Liver (tissue), 9 donors: ENCODE results near the gene ITIH5. TPM values are rescaled to one million over a fixed set of nuclear protein-coding genes. Genes with fewer than 3 reads are reported as not detected.

Source experiments
- DNase-seq: peaks from one replicate; pipeline ENCODE4 v3.0.0-alpha.2; 2017; ENCODE audit warnings: low spot score
- H3K27ac ChIP-seq, 2 donors: one replicate each; pipeline ENCODE4 v1.7.0; 2013; ENCODE audit warnings: inconsistent platforms in 2 of 2, low read length in 2 of 2, control low read depth in 1 of 2, low read depth in 1 of 2, mild to moderate bottlenecking in 1 of 2
- H3K27me3 ChIP-seq, 4 donors: one replicate each; pipeline versions ENCODE4 v1.6.1 to v1.7.0; 2013; ENCODE audit warnings: low read length in 3 of 4, inconsistent platforms in 1 of 4, mild to moderate bottlenecking in 1 of 4, moderate library complexity in 1 of 4; ENCODE audit not compliant: control insufficient read depth in 4 of 4, insufficient read depth in 4 of 4
- H3K36me3 ChIP-seq, 4 donors: one replicate each; pipeline versions ENCODE4 v1.6.1 to v1.7.0; 2013; ENCODE audit warnings: low read length in 3 of 4, mild to moderate bottlenecking in 3 of 4, low read depth in 1 of 4, moderate library complexity in 1 of 4; ENCODE audit not compliant: control insufficient read depth in 4 of 4, insufficient read depth in 3 of 4
- H3K4me1 ChIP-seq, 4 donors: one replicate each; pipeline versions ENCODE4 v1.6.1 to v1.7.0; 2013; ENCODE audit warnings: low read length in 3 of 4, mild to moderate bottlenecking in 3 of 4, moderate library complexity in 1 of 4; ENCODE audit not compliant: control insufficient read depth in 4 of 4, insufficient read depth in 4 of 4
- H3K4me3 ChIP-seq, 3 donors: one replicate each; pipeline versions ENCODE4 v1.6.1 to v1.7.0; 2013; ENCODE audit warnings: low read length in 3 of 3, control low read depth in 1 of 3, low read depth in 1 of 3, mild to moderate bottlenecking in 1 of 3
- H3K9ac ChIP-seq, 2 donors: one replicate each; pipeline ENCODE4 v1.7.0; 2013; ENCODE audit warnings: low read length in 2 of 2, mild to moderate bottlenecking in 2 of 2, moderate library complexity in 2 of 2, control low read depth in 1 of 2, low read depth in 1 of 2
- H3K9me3 ChIP-seq, 4 donors: one replicate each; pipeline versions ENCODE4 v1.6.1 to v1.7.0; 2013; ENCODE audit warnings: low read length in 3 of 4; ENCODE audit not compliant: control insufficient read depth in 4 of 4
- EGR1 ChIP-seq, 2 donors: IDR thresholded peaks; 2 replicates each; pipeline ENCODE4 v1.6.1; 2016 to 2018; ENCODE audit warnings: antibody characterized with exemption in 2 of 2, low read depth in 2 of 2
- FOXA1 ChIP-seq: IDR thresholded peaks from 2 replicates; pipeline ENCODE4 v1.6.1; 2016; ENCODE audit warnings: antibody characterized with exemption
- FOXA2 ChIP-seq: IDR thresholded peaks from 2 replicates; pipeline ENCODE4 v1.6.1; 2016; ENCODE audit warnings: antibody characterized with exemption
- GABPA ChIP-seq, 2 donors: IDR thresholded peaks in 1 of 2; conservative IDR thresholded peaks in 1 of 2; 2 replicates each; pipeline ENCODE4 v1.6.1; 2016; ENCODE audit warnings: antibody characterized with exemption in 2 of 2, mild to moderate bottlenecking in 1 of 2, moderate library complexity in 1 of 2
- HNF4A ChIP-seq, 2 donors: conservative IDR thresholded peaks; 2 replicates each; pipeline ENCODE4 v1.6.1; 2016; ENCODE audit warnings: antibody characterized with exemption in 2 of 2, mild to moderate bottlenecking in 2 of 2
- HNF4G ChIP-seq: IDR thresholded peaks from 2 replicates; pipeline ENCODE4 v1.6.1; 2016; ENCODE audit warnings: antibody characterized with exemption
- JUND ChIP-seq, 2 donors: IDR thresholded peaks; 2 replicates each; pipeline ENCODE4 v1.6.1; 2016; ENCODE audit warnings: antibody characterized with exemption in 2 of 2
- NR2F2 ChIP-seq: IDR thresholded peaks from 2 replicates; pipeline ENCODE4 v1.6.1; 2016; ENCODE audit warnings: antibody characterized with exemption
- RAD21 ChIP-seq, 2 donors: IDR thresholded peaks; 2 replicates each; pipeline ENCODE4 v1.6.1; 2016; ENCODE audit warnings: antibody characterized with exemption in 2 of 2, mild to moderate bottlenecking in 2 of 2
- RXRA ChIP-seq, 2 donors: IDR thresholded peaks; 2 replicates each; pipeline ENCODE4 v1.6.1; 2017 to 2018; ENCODE audit warnings: antibody characterized with exemption in 2 of 2, mild to moderate bottlenecking in 1 of 2
- SP1 ChIP-seq: IDR thresholded peaks from 2 replicates; pipeline ENCODE4 v1.6.1; 2018; ENCODE audit warnings: antibody characterized with exemption, mild to moderate bottlenecking
- TAF1 ChIP-seq: conservative IDR thresholded peaks from 2 replicates; pipeline ENCODE4 v1.6.1; 2016; ENCODE audit warnings: antibody characterized with exemption, mild to moderate bottlenecking
- YY1 ChIP-seq: IDR thresholded peaks from 2 replicates; pipeline ENCODE4 v1.6.1; 2016; ENCODE audit warnings: antibody characterized with exemption, mild to moderate bottlenecking
- WGBS: extraction: QIAGEN DNeasy Blood & Tissue Kit; methylation state at CpG from one replicate; pipeline ENCODE4 v1.1.7; 2013; 5-methylcytosine and 5-hydroxymethylcytosine counted together
- polyA plus RNA-seq, 2 donors: library from polyadenylated mRNA; stranded (reverse) in 1 of 2; unstranded in 1 of 2; fragments of 200-250 nt in 1 of 2; fragments of >200 nt in 1 of 2; fragmentation: Nextera tagmentation in 1 of 2; extraction: Ambion mirVana in 1 of 2; gene quantifications; one replicate each; pipeline versions ENCODE4 v1.2.1 to v1.2.3, GENCODE V29; 2013 to 2015
- total RNA-seq, 2 donors: library from RNA; depleted of rRNA; stranded (reverse); fragments of >200 nt; gene quantifications; one replicate each; pipeline ENCODE4 v1.2.3, GENCODE V29; 2014
- TF ChIP-seq, protein P1 (sequence below): IDR thresholded peaks from 2 replicates; pipeline ENCODE4 v1.6.1; 2016; ENCODE audit warnings: antibody characterized with exemption
- TF ChIP-seq, protein P2 (sequence below): fragments of 150-350 bp; IDR thresholded peaks from 2 replicates; pipeline ENCODE4 v1.5.1; 2017; ENCODE audit warnings: improper control_type of control experiment, low read depth, low read length; ENCODE audit not compliant: missing input control
- TF ChIP-seq, protein P3 (sequence below): IDR thresholded peaks from 2 replicates; pipeline ENCODE4 v1.6.1; 2016; ENCODE audit warnings: antibody characterized with exemption, mild to moderate bottlenecking
- TF ChIP-seq, protein P4 (sequence below): IDR thresholded peaks from 2 replicates; pipeline ENCODE4 v1.6.1; 2016; ENCODE audit warnings: antibody characterized with exemption
- TF ChIP-seq, protein P5 (sequence below): IDR thresholded peaks from 2 replicates; pipeline ENCODE4 v1.6.1; 2016; ENCODE audit warnings: antibody characterized with exemption
- donor health status: healthy.
- donor health status: healthy.
- donor health status: healthy.
- donor health status: healthy.
- donor health status: healthy.

ITIH5 gene
- total and polyA plus RNA-seq, 4 donors = 0.60 to 1.3 (median 0.98) TPM

DNA sequence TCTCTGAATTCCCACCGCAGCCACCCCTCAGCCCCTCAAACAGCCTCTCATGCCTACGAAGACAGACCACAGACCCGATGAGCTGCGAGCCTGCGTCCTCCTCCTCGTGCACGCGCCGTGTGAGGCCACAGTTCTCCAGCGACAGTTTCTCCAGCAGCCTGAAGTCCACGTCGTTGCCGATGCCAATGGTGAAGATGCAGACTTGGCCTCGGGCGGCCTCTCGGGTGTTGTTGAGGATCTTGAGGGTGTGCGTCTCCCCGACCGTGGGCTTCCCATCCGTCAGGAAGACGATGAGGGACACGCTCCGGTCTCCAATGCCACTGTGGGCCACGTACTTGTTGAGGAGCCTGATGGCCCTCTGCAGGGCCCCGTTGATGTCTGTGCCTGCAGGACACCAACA, 87.1 kb downstream of the ITIH5 start:
- Histone ChIP-seq H3K4me1 (no peaks in the 10 kb centered on the region), H3K27ac (no peak overlapping the region), H3K9ac (no peak overlapping the region), H3K4me3 (no peak overlapping the region), H3K27me3 (peaks cover 0 to 13% (median 0%) of the 10 kb centered on the region in 4 donors), H3K36me3 (no peaks in the 10 kb centered on the region), H3K9me3 (no peaks in the 10 kb centered on the region)
- 95% methylated on average over 25 of the region's 25 CpGs for WGBS
- no peak for DNase-seq
- TF ChIP-seq, protein P1, sequence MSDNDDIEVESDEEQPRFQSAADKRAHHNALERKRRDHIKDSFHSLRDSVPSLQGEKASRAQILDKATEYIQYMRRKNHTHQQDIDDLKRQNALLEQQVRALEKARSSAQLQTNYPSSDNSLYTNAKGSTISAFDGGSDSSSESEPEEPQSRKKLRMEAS = no peak
- no peak for TF ChIP-seq JUND (IDR thresholded peaks at IDR 0.05)
- TF ChIP-seq TAF1 = no peak
- TF ChIP-seq FOXA1 = no peak
- no peak for TF ChIP-seq NR2F2
- no peak for TF ChIP-seq FOXA2
- TF ChIP-seq RAD21 (IDR thresholded peaks at IDR 0.05) = no peak
- TF ChIP-seq HNF4A (conservative IDR thresholded peaks at IDR 0.05) = no peak
- TF ChIP-seq RXRA (IDR thresholded peaks at IDR 0.05) = no peak
- TF ChIP-seq, protein P2, sequence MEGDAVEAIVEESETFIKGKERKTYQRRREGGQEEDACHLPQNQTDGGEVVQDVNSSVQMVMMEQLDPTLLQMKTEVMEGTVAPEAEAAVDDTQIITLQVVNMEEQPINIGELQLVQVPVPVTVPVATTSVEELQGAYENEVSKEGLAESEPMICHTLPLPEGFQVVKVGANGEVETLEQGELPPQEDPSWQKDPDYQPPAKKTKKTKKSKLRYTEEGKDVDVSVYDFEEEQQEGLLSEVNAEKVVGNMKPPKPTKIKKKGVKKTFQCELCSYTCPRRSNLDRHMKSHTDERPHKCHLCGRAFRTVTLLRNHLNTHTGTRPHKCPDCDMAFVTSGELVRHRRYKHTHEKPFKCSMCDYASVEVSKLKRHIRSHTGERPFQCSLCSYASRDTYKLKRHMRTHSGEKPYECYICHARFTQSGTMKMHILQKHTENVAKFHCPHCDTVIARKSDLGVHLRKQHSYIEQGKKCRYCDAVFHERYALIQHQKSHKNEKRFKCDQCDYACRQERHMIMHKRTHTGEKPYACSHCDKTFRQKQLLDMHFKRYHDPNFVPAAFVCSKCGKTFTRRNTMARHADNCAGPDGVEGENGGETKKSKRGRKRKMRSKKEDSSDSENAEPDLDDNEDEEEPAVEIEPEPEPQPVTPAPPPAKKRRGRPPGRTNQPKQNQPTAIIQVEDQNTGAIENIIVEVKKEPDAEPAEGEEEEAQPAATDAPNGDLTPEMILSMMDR = no peak

DNA sequence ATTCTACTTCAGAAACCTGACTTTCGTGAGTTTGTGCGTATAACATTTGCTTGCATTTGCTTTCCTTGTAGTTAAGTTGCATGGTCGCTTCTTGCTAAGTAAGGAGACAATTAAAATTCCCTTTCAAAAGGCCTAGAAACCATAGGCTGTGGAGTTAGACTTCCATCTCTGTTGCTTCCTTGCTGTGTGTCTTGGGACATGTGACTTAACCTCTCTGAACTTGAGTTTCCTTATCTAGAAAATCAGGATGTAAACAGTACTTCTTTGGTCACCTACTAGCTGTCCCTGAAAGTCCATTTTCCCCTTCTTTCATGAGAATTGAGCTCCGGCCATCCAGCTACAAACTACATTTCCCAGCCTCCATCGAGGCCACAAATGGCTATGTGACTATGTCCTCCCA, 89.2 kb downstream of the ITIH5 start:
- Histone ChIP-seq H3K9me3 (no peaks in the 10 kb centered on the region), H3K9ac (no peak overlapping the region), H3K27ac (no peak overlapping the region), H3K27me3 (peaks cover 0 to 13% (median 0%) of the 10 kb centered on the region in 4 donors), H3K4me1 (no peaks in the 10 kb centered on the region), H3K36me3 (no peaks in the 10 kb centered on the region), H3K4me3 (no peak overlapping the region)
- whole genome bisulfite sequencing = 88% methylated on average over 5 of the region's 5 CpGs
- no peak for DNase-seq
- no peak for TF ChIP-seq SP1
- TF ChIP-seq, protein P1 = no peak
- TF ChIP-seq FOXA2 = no peak
- TF ChIP-seq, protein P3, sequence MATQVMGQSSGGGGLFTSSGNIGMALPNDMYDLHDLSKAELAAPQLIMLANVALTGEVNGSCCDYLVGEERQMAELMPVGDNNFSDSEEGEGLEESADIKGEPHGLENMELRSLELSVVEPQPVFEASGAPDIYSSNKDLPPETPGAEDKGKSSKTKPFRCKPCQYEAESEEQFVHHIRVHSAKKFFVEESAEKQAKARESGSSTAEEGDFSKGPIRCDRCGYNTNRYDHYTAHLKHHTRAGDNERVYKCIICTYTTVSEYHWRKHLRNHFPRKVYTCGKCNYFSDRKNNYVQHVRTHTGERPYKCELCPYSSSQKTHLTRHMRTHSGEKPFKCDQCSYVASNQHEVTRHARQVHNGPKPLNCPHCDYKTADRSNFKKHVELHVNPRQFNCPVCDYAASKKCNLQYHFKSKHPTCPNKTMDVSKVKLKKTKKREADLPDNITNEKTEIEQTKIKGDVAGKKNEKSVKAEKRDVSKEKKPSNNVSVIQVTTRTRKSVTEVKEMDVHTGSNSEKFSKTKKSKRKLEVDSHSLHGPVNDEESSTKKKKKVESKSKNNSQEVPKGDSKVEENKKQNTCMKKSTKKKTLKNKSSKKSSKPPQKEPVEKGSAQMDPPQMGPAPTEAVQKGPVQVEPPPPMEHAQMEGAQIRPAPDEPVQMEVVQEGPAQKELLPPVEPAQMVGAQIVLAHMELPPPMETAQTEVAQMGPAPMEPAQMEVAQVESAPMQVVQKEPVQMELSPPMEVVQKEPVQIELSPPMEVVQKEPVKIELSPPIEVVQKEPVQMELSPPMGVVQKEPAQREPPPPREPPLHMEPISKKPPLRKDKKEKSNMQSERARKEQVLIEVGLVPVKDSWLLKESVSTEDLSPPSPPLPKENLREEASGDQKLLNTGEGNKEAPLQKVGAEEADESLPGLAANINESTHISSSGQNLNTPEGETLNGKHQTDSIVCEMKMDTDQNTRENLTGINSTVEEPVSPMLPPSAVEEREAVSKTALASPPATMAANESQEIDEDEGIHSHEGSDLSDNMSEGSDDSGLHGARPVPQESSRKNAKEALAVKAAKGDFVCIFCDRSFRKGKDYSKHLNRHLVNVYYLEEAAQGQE = no peak
- no peak for TF ChIP-seq RAD21 (IDR thresholded peaks at IDR 0.05)
- no peak for TF ChIP-seq FOXA1
- TF ChIP-seq, protein P4, sequence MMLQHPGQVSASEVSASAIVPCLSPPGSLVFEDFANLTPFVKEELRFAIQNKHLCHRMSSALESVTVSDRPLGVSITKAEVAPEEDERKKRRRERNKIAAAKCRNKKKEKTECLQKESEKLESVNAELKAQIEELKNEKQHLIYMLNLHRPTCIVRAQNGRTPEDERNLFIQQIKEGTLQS = no peak
- TF ChIP-seq NR2F2 = no peak
- TF ChIP-seq GABPA (IDR thresholded peaks at IDR 0.05 in 1 of 2, conservative IDR thresholded peaks at IDR 0.05 in 1 of 2) = no peak
- no peak for TF ChIP-seq RXRA (IDR thresholded peaks at IDR 0.05)
- no peak for TF ChIP-seq HNF4G
- no peak for TF ChIP-seq HNF4A (conservative IDR thresholded peaks at IDR 0.05)
- TF ChIP-seq, protein P5, sequence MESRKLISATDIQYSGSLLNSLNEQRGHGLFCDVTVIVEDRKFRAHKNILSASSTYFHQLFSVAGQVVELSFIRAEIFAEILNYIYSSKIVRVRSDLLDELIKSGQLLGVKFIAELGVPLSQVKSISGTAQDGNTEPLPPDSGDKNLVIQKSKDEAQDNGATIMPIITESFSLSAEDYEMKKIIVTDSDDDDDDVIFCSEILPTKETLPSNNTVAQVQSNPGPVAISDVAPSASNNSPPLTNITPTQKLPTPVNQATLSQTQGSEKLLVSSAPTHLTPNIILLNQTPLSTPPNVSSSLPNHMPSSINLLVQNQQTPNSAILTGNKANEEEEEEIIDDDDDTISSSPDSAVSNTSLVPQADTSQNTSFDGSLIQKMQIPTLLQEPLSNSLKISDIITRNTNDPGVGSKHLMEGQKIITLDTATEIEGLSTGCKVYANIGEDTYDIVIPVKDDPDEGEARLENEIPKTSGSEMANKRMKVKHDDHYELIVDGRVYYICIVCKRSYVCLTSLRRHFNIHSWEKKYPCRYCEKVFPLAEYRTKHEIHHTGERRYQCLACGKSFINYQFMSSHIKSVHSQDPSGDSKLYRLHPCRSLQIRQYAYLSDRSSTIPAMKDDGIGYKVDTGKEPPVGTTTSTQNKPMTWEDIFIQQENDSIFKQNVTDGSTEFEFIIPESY = no peak
- TF ChIP-seq JUND (IDR thresholded peaks at IDR 0.05) = no peak
- TF ChIP-seq TAF1 = no peak
- no peak for TF ChIP-seq EGR1 (IDR thresholded peaks at IDR 0.05; ENCODE audit: low read depth in 2 of 2)
- TF ChIP-seq, protein P2 = no peak
- TF ChIP-seq YY1 = no peak
